Vagina (tissue), 2 donors: Measurements from ENCODE around the gene ADAMTSL3. TPM values are rescaled to one million over a fixed set of nuclear protein-coding genes. Genes with fewer than 3 reads are reported as not detected.
A peak's percentile ranks its signal among the peaks of the same experiment; 100 is the strongest.

Source experiments
- DNase-seq, 2 donors: peaks; one replicate each; pipeline ENCODE4 v3.0.0-alpha.2; 2017; ENCODE audit errors: extremely low spot score in 2 of 2
- H3K27ac ChIP-seq: fragments of 200-600 bp; sonication (generic); one replicate; pipeline ENCODE4 v1.5.1; 2019
- H3K27me3 ChIP-seq: fragments of 200-600 bp; sonication (generic); one replicate; pipeline ENCODE4 v1.5.1; 2019
- H3K36me3 ChIP-seq, 2 donors: fragments of 200-600 bp; sonication (generic); one replicate each; pipeline ENCODE4 v1.5.1; 2017 to 2019
- H3K4me1 ChIP-seq: fragments of 200-600 bp; sonication (generic); one replicate; pipeline ENCODE4 v1.5.1; 2019
- H3K4me3 ChIP-seq, 2 donors: fragments of 200-600 bp; sonication (generic); 1 replicate in 1 of 2; 2 replicates in 1 of 2; pipeline ENCODE4 v1.5.1; 2016 to 2019
- H3K9me3 ChIP-seq: fragments of 200-600 bp; sonication (generic); one replicate; pipeline ENCODE4 v1.5.1; 2019
- CTCF ChIP-seq, 3 experiments: fragments of 450-650 bp in 2 of 3; fragments of 200-600 bp in 1 of 3; sonication (generic) in 1 of 3; IDR thresholded peaks; one replicate each; pipeline ENCODE4 v1.5.1; 2017 to 2019; ENCODE audit warnings: antibody characterized with exemption in 3 of 3, mild to moderate bottlenecking in 2 of 3, moderate library complexity in 2 of 3
- POLR2A ChIP-seq, 2 donors: fragments of 450-650 bp; IDR thresholded peaks; one replicate each; pipeline ENCODE4 v1.6.1; 2017; ENCODE audit warnings: antibody characterized with exemption in 2 of 2, mild to moderate bottlenecking in 2 of 2, moderate library complexity in 2 of 2
- POLR2AphosphoS5 ChIP-seq, 2 donors: sonication (generic); formaldehyde crosslinking; IDR thresholded peaks; one replicate each; pipeline ENCODE4 v1.9.0; 2017; ENCODE audit warnings: antibody characterized with exemption in 2 of 2, mild to moderate bottlenecking in 2 of 2, low read depth in 1 of 2; ENCODE audit not compliant: insufficient read depth in 1 of 2
- intact Hi-C: fragments of 100-400 bp; cut with DNase I; formaldehyde crosslinking; loops from one replicate; pipeline ENCODE4 v1.15.1; 2023
- total RNA-seq: library from RNA; depleted of rRNA; stranded (reverse); fragments of >200 nt; gene quantifications from one replicate; pipeline ENCODE4 v1.2.3, GENCODE V29; 2016

The ADAMTSL3 gene
- 4.2 TPM for total RNA-seq

DNA sequence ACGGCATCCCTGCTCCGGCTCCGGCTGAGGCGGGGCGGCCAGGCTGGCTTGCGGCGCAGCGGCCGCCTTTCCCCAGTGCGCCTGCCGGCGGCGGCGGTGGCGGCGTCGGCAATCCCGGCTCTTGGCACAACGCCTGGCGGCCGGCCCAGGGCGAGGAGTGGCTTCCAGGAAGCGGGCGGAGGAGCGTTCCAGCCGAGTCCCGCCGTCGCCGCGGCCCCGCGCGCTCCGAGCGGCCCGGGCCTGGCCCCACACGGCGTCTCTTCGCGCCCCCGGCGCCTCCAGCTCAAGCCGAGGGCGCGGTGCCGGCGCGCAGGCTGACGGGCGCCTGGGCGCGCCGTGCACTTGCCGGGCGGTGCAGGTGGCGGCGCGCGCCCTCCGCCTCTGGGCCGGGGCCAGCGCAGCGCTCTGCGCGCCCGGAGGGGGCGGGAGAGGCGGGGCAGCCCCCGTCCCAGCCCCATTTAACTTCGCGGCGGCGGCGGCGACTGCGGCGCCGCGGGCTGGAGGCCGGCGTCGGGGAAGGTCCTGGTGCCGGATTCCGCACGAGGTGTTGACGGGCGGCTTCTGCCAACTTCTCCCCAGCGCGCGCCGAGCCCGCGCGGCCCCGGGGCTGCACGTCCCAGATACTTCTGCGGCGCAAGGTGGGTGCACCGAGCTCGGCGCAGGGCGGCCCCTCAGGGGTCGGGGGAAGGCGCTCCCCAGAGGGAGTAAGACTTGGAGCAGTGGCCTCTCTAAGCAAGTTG, at the start of gene ADAMTSL3:
TSS of gene ADAMTSL3 (plus strand) at position 485 of the 740 bp plus-strand sequence. CDS start 1,639 bp downstream, outside the sequence.
- H3K4me3 ChIP-seq = peak within 1 kb of the TSS; percentile 44 to 58
- peaks cover 22% of the 10 kb centered on the region for H3K4me1 ChIP-seq
- TF ChIP-seq POLR2AphosphoS5 (IDR thresholded peaks at IDR 0.05; ENCODE audit: insufficient read depth in 1 of 2, low read depth in 1 of 2) = no peak
- TF ChIP-seq CTCF (IDR thresholded peaks at IDR 0.05) = no peak
- no peak for TF ChIP-seq POLR2A (IDR thresholded peaks at IDR 0.05)
- no peaks in the 10 kb centered on the region for H3K9me3 ChIP-seq
- intact Hi-C loops = no loop called here
- H3K27me3 ChIP-seq = no peaks in the 10 kb centered on the region
- peak within 1 kb of the TSS; percentile 44 for H3K27ac ChIP-seq
- no peaks in the 10 kb centered on the region for H3K36me3 ChIP-seq
- DNase-seq = no peak

DNA sequence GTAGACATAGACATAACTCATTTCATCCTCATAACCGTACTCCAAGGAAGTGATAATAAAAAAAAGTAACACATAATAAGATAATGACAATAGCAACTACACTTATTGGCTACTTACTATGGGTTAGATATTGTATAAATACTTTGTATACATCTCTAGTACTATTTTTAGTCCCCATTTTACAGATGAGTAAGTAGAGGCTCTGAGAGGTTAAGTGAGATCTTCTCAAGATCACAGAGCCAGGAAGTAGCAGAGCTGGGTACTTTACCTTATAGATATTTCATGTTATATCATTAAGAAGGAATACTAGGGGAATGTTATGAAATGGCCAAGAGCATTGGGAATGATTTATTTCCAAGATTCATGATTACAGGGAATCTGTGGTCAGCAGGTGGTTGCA, 49.4 kb upstream of the ADAMTSL3 start:
- H3K9me3 ChIP-seq = no peaks in the 10 kb centered on the region
- no peak overlapping the region for H3K4me3 ChIP-seq
- no peak overlapping the region for H3K27ac ChIP-seq
- intact Hi-C loops = no loop called here
- TF ChIP-seq POLR2AphosphoS5 (IDR thresholded peaks at IDR 0.05; ENCODE audit: insufficient read depth in 1 of 2, low read depth in 1 of 2) (no peak), POLR2A (IDR thresholded peaks at IDR 0.05) (no peak), CTCF (IDR thresholded peaks at IDR 0.05) (no peak)
- H3K27me3 ChIP-seq = no peaks in the 10 kb centered on the region
- no peaks in the 10 kb centered on the region for H3K36me3 ChIP-seq
- no peak for DNase-seq
- peaks cover 6% of the 10 kb centered on the region for H3K4me1 ChIP-seq

DNA sequence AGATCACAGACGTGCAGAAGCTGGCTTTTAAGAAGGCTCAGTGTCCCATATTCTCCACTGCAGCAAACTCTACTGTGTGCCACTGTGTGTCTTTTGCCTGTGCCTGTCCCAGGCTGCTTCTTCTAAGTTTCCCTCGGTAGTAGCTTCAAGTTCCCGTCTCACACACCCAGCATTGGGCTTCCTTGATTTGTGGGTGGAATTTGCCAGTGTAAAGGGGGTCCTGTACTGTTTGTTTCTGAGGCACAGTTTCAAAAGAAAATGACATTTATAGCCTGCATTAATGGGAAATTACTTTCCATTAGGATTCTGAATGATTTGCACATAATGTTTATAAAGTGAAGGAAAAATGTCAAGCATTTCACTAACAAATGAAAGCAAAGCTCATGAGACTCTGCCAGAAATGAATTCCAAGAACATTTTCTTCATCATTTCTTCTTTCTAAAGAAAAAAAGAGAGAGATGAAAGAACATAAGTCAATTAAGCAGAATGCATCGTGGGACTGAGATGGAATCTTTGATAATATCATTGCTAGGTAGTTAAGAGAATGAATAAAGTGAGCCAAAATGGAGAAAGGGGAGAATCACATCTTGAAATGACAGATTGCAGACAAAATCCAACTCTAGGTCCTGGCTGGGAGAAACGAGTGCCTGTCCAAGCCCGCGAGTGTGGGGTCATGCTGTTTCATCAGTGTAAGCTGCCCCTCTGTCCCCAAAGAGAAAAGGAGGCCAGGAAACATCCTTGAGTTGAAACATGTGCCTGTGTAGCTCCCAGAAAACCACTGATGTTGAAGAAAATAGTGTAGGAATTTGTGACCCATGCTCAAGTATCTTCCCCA, 48.6 kb upstream of the ADAMTSL3 start:
- Histone ChIP-seq H3K27ac (no peak overlapping the region), H3K4me3 (no peak overlapping the region)

DNA sequence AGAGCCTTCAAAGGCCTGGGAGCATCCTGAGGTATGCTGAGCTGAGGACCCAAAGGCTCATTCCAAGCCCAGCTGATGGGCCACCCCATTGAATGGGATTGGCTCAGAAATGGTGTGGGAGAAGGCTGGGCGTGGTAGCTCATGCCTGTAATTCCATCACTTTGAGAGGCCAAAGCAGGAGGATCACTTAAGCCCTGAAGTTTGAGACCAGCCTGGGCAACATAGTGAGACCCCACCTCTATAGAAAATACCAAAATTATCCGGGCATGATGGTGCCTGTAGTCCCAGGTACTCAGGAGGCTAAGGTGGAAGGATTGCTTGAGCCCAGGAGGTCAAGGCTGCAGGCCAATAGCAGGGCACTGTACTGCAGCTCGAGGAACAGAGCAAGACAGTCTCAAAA, 43.8 kb upstream of the ADAMTSL3 start:
- DNase-seq = no peak
- no peak for TF ChIP-seq CTCF (IDR thresholded peaks at IDR 0.05)
- no peak for TF ChIP-seq POLR2AphosphoS5 (IDR thresholded peaks at IDR 0.05; ENCODE audit: insufficient read depth in 1 of 2, low read depth in 1 of 2)
- no peak for TF ChIP-seq POLR2A (IDR thresholded peaks at IDR 0.05)
- Histone ChIP-seq H3K9me3 (no peaks in the 10 kb centered on the region), H3K27me3 (no peaks in the 10 kb centered on the region), H3K36me3 (no peaks in the 10 kb centered on the region), H3K4me3 (no peak overlapping the region), H3K27ac (no peak overlapping the region), H3K4me1 (peaks cover 6% of the 10 kb centered on the region)
- intact Hi-C loops = no loop called here

More for the DNA sequence above, 48.6 kb upstream of the ADAMTSL3 start:
- H3K9me3 ChIP-seq = no peaks in the 10 kb centered on the region
- peaks cover 6% of the 10 kb centered on the region for H3K4me1 ChIP-seq
- H3K36me3 ChIP-seq = no peaks in the 10 kb centered on the region
- H3K27me3 ChIP-seq = no peaks in the 10 kb centered on the region
- no peak for DNase-seq
- intact Hi-C loops = loop anchor here (5.0 kb wide), 1 partner anchor 52 kb away; no protein-coding TSS in a partner anchor
- no peak for TF ChIP-seq CTCF (IDR thresholded peaks at IDR 0.05)
- TF ChIP-seq POLR2A (IDR thresholded peaks at IDR 0.05) = no peak
- no peak for TF ChIP-seq POLR2AphosphoS5 (IDR thresholded peaks at IDR 0.05; ENCODE audit: insufficient read depth in 1 of 2, low read depth in 1 of 2)
